B cell (primary cell): ENCODE measurements around the gene MYO1H. TPM values are rescaled to one million over a fixed set of nuclear protein-coding genes. Genes with fewer than 3 reads are reported as not detected.

ENCODE experiments used
- ATAC-seq: fragments of 200-7000 bp; cut with Tn5 transposase; one replicate; pipeline ENCODE4 v1.10.0; 2021; ENCODE audit warnings: low read depth, mild to moderate bottlenecking, moderate number of reproducible peaks, moderate library complexity
- CTCF ChIA-PET: fragments of 350-600 bp; sonication (Branson Sonifier 250); formaldehyde crosslinking; loops from one replicate; lab custom pipeline; 2021; ENCODE audit warnings: antibody characterized with exemption, inconsistent platforms; lab: Charles Lee
- POLR2A ChIA-PET: fragments of 350-600 bp; sonication (Branson Sonifier 250); formaldehyde crosslinking; loops from one replicate; lab custom pipeline; 2021; ENCODE audit warnings: antibody characterized with exemption; lab: Charles Lee
- DNase-seq: peaks from one replicate; pipeline ENCODE4 v3.0.0; 2013
- H2AFZ ChIP-seq: 2 replicates; pipeline ENCODE4 v1.6.1; 2012; ENCODE audit warnings: mild to moderate bottlenecking, low read depth, low read length; ENCODE audit not compliant: insufficient read depth, poor library complexity, severe bottlenecking
- H3K27ac ChIP-seq, 2 donors: 1 replicate in 1 of 2; 2 replicates in 1 of 2; pipeline ENCODE4 v1.5.1; 2012 to 2013; ENCODE audit warnings: low read length in 2 of 2, mild to moderate bottlenecking in 2 of 2, moderate library complexity in 1 of 2
- H3K27me3 ChIP-seq, 4 experiments: fragments of 200-600 bp in 1 of 4; sonication (generic) in 1 of 4; replicated peaks in 1 of 4; 1 replicate in 2 of 4; 2 replicates in 2 of 4; pipeline versions ENCODE4 v1.6.1 to v1.7.0; 2013 to 2016; ENCODE audit warnings: low read length in 3 of 4, mild to moderate bottlenecking in 2 of 4, mixed read lengths in 1 of 4, moderate library complexity in 1 of 4; ENCODE audit not compliant: insufficient read depth in 4 of 4, control insufficient read depth in 3 of 4; ENCODE audit errors: control extremely low read depth in 1 of 4
- H3K36me3 ChIP-seq, 2 experiments: replicated peaks in 1 of 2; 1 replicate in 1 of 2; 2 replicates in 1 of 2; pipeline versions ENCODE4 v1.6.1 to v1.7.1; 2013; ENCODE audit warnings: low read length in 1 of 2; ENCODE audit not compliant: insufficient read depth in 2 of 2, control insufficient read depth in 1 of 2; ENCODE audit errors: control extremely low read depth in 1 of 2, extremely low read depth in 1 of 2
- H3K4me1 ChIP-seq, 2 donors: fragments of 200-600 bp in 1 of 2; sonication (generic) in 1 of 2; 1 replicate in 1 of 2; 2 replicates in 1 of 2; pipeline versions ENCODE4 v1.5.1 to v1.6.1; 2013 to 2017; ENCODE audit warnings: low read length in 2 of 2; ENCODE audit not compliant: control insufficient read depth in 2 of 2, insufficient read depth in 2 of 2
- H3K4me2 ChIP-seq: replicated peaks from 2 replicates; pipeline ENCODE3; 2012; ENCODE audit warnings: mild to moderate bottlenecking, low read depth, low read length; ENCODE audit not compliant: poor library complexity, severe bottlenecking
- H3K4me3 ChIP-seq, 5 experiments: fragments of 200-600 bp in 1 of 5; sonication (generic) in 1 of 5; 1 replicate in 3 of 5; 2 replicates in 2 of 5; pipeline versions ENCODE4 v1.5.1 to v1.7.0; 2011 to 2016; ENCODE audit warnings: low read length in 4 of 5, mild to moderate bottlenecking in 4 of 5, low read depth in 2 of 5, control low read depth in 1 of 5, moderate library complexity in 1 of 5; ENCODE audit not compliant: insufficient read depth in 1 of 5; ENCODE audit errors: control extremely low read depth in 1 of 5, extremely low read depth in 1 of 5
- H3K79me2 ChIP-seq: fragments of 200-600 bp; sonication (generic); one replicate; pipeline ENCODE4 v1.6.0; 2016; ENCODE audit warnings: low read length; ENCODE audit not compliant: control insufficient read depth, insufficient read depth
- H3K9ac ChIP-seq: fragments of 200-600 bp; sonication (generic); 2 replicates; pipeline ENCODE4 v1.6.1; 2017; ENCODE audit warnings: mild to moderate bottlenecking, low read length, moderate library complexity
- H3K9me3 ChIP-seq, 3 donors: one replicate each; pipeline versions ENCODE4 v1.6.1 to v1.7.1; 2013; ENCODE audit warnings: low read length in 2 of 3; ENCODE audit not compliant: control insufficient read depth in 2 of 3, insufficient read depth in 1 of 3; ENCODE audit errors: control extremely low read depth in 1 of 3
- H4K20me1 ChIP-seq: 2 replicates; pipeline ENCODE4 v1.6.0; 2012; ENCODE audit warnings: mild to moderate bottlenecking, low read length; ENCODE audit not compliant: insufficient read depth, control insufficient read depth, poor library complexity, severe bottlenecking
- H3K27ac Mint-ChIP-seq: one replicate; pipeline ENCODE4 v1.8.0; 2021; ENCODE audit warnings: mixed read lengths
- H3K27me3 Mint-ChIP-seq: one replicate; pipeline ENCODE4 v1.8.0; 2021; ENCODE audit warnings: mixed read lengths
- H3K4me1 Mint-ChIP-seq: one replicate; pipeline ENCODE4 v1.8.0; 2021; ENCODE audit warnings: mixed read lengths
- H3K4me3 Mint-ChIP-seq: one replicate; pipeline ENCODE4 v1.8.0; 2021; ENCODE audit warnings: mixed read lengths
- H3K9me3 Mint-ChIP-seq: one replicate; pipeline ENCODE4 v1.8.0; 2022; ENCODE audit warnings: mixed read lengths; ENCODE audit not compliant: insufficient read depth
- EZH2 ChIP-seq: IDR thresholded peaks from 2 replicates; pipeline ENCODE4 v1.6.1; 2012; ENCODE audit warnings: borderline replicate concordance, low read depth, mild to moderate bottlenecking, moderate library complexity, low read length; ENCODE audit not compliant: insufficient read depth, poor library complexity, severe bottlenecking
- WGBS: methylation state at CpG from one replicate; pipeline ENCODE4 v1.1.5; 2013; ENCODE audit warnings: missing lambda C conversion rate; ENCODE audit not compliant: insufficient coverage; 5-methylcytosine and 5-hydroxymethylcytosine counted together
- intact Hi-C: fragments of 100-400 bp; cut with micrococcal nuclease; formaldehyde crosslinking; loops from one replicate; pipeline ENCODE4 v1.10.0; 2022
- polyA plus RNA-seq: library from polyadenylated mRNA; depleted of rRNA; stranded (reverse); fragments of >200 nt; gene quantifications from 2 replicates; pipeline ENCODE4 v1.2.3, GENCODE V29; 2012
- total RNA-seq, 2 donors: library from RNA; stranded (reverse); fragments of 120-200 nt in 1 of 2; gene quantifications; 1 replicate in 1 of 2; 2 replicates in 1 of 2; pipeline versions ENCODE4 v1.2.3 to v1.2.4, GENCODE V29; 2013 to 2022
- TF ChIP-seq, protein P1 (sequence below): fragments of 200-600 bp; IDR thresholded peaks from one replicate; pipeline ENCODE4 v1.8.0; 2022; ENCODE audit warnings: antibody characterized with exemption, mild to moderate bottlenecking

The MYO1H gene
- total and polyA plus RNA-seq, 2 donors (not counting 1 experiment from before 2014, with no cell fraction given): not detected

GRCh38 chr12:109393437-109394345 lies 46.0 kb downstream of the MYO1H start:
- Histone ChIP-seq H3K9me3 (peaks cover 0 to 5% (median 0%) of the 10 kb centered on the region in 3 donors), H3K27me3 (peaks cover 0 to 4% (median 0%) of the 10 kb centered on the region in 4 experiments), H3K36me3 (no peaks in the 10 kb centered on the region), H3K4me3 (no peak overlapping the region), H3K27ac (no peak overlapping the region), H3K9ac (no peak overlapping the region), H2AFZ (no peak overlapping the region), H3K4me2 (no peak overlapping the region), H3K4me1 (no peaks in the 10 kb centered on the region), H4K20me1 (no peaks in the 10 kb centered on the region), H3K79me2 (no peaks in the 10 kb centered on the region)
- peak; percentile 45 for ATAC-seq
- Mint-ChIP-seq H3K27me3 (peaks cover 32% of the 10 kb centered on the region), H3K27ac (no peak overlapping the region), H3K9me3 (no peaks in the 10 kb centered on the region), H3K4me3 (no peak overlapping the region), H3K4me1 (no peaks in the 10 kb centered on the region)
- intact Hi-C loops: loop anchor here (2.0 kb wide), 1 partner anchor 281 kb away; no protein-coding TSS in a partner anchor
- CTCF ChIA-PET: interaction anchor here (0.8 to 2.2 kb wide), 14 partner anchors 8 to 1403 kb away, joined by 3 to 25 read pairs (median 4); no protein-coding TSS in a partner anchor
- POLR2A ChIA-PET: no interaction called here
- 57% methylated on average over 4 of the region's 8 CpGs for WGBS
- DNase-seq: peak; percentile 56
- no peak for TF ChIP-seq EZH2
- TF ChIP-seq, protein P1, sequence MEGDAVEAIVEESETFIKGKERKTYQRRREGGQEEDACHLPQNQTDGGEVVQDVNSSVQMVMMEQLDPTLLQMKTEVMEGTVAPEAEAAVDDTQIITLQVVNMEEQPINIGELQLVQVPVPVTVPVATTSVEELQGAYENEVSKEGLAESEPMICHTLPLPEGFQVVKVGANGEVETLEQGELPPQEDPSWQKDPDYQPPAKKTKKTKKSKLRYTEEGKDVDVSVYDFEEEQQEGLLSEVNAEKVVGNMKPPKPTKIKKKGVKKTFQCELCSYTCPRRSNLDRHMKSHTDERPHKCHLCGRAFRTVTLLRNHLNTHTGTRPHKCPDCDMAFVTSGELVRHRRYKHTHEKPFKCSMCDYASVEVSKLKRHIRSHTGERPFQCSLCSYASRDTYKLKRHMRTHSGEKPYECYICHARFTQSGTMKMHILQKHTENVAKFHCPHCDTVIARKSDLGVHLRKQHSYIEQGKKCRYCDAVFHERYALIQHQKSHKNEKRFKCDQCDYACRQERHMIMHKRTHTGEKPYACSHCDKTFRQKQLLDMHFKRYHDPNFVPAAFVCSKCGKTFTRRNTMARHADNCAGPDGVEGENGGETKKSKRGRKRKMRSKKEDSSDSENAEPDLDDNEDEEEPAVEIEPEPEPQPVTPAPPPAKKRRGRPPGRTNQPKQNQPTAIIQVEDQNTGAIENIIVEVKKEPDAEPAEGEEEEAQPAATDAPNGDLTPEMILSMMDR: peak; percentile 95

DNA sequence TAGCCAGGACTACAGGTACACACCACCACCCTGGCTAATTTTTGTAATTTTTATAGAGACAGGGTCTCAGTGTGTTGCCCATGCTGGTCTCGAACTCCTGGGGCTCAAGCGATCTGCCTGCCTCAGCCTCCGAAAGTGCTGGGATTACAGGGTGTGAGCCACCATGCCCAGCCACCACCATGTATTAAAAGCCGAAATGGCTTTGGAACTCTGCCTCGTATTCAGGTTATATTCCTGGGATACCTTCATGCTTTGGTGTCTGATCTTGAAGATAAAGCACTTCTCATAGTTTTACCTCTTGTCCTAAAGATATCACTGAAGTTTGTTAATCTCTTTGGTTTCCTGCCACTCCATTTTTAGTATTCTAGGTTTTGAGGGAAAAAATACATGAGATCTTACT lies 47.2 kb downstream of the MYO1H start:
- TF ChIP-seq, protein P1: no peak
- no peak for TF ChIP-seq EZH2
- no peak overlapping the region for H3K9ac ChIP-seq
- POLR2A ChIA-PET: no interaction called here
- no peak for ATAC-seq
- no peaks in the 10 kb centered on the region for H4K20me1 ChIP-seq
- no peak overlapping the region for H2AFZ ChIP-seq
- no peaks in the 10 kb centered on the region for H3K36me3 ChIP-seq
- no peak overlapping the region for H3K4me3 Mint-ChIP-seq
- H3K27ac ChIP-seq: no peak overlapping the region
- H3K4me3 ChIP-seq: no peak overlapping the region
- peaks cover 0 to 4% (median 0%) of the 10 kb centered on the region in 4 experiments for H3K27me3 ChIP-seq
- no peaks in the 10 kb centered on the region for H3K4me1 ChIP-seq
- 100% methylated on average over 3 of the region's 5 CpGs for WGBS
- peaks cover 38% of the 10 kb centered on the region for H3K27me3 Mint-ChIP-seq
- DNase-seq: no peak
- H3K79me2 ChIP-seq: no peaks in the 10 kb centered on the region
- H3K9me3 ChIP-seq: no peaks in the 10 kb centered on the region
- no peaks in the 10 kb centered on the region for H3K9me3 Mint-ChIP-seq
- H3K4me2 ChIP-seq: no peak overlapping the region
- CTCF ChIA-PET: interaction anchor here (0.6 to 2.2 kb wide), 8 partner anchors 8 to 303 kb away, joined by 3 to 25 read pairs (median 4); no protein-coding TSS in a partner anchor
- intact Hi-C loops: no loop called here
- no peak overlapping the region for H3K27ac Mint-ChIP-seq
- H3K4me1 Mint-ChIP-seq: no peaks in the 10 kb centered on the region
